ENCODE measurements around the gene SLC24A1. TPM values are rescaled to one million over a fixed set of nuclear protein-coding genes. Genes with fewer than 3 reads are reported as not detected.

SLC24A1 gene
- total RNA-seq, 1 experiment from 2014 or later = 4.9 TPM

- intact Hi-C loops (cut with micrococcal nuclease; ENCODE audit: unreplicated experiment) = no loop called here
- H3K27ac ChIP-seq (ENCODE audit: low read depth, low read length, poor library complexity, severe bottlenecking) = no peak overlapping the region
- DNase-seq (ENCODE audit: low spot score) = no peak
- no peaks in the 10 kb centered on the region for H3K4me1 ChIP-seq (ENCODE audit: insufficient read depth, low read length, poor library complexity, severe bottlenecking)
- no peaks in the 10 kb centered on the region for H3K27me3 ChIP-seq (replicated peaks; ENCODE audit: insufficient read depth, low read depth, low read length, poor library complexity)
- peaks cover under 1% of the 10 kb centered on the region for H3K36me3 ChIP-seq (ENCODE audit: insufficient read depth, low read length, poor library complexity, severe bottlenecking)
- no TSS peak for BruUV-seq (replicated peaks)
- no peaks in the 10 kb centered on the region for H3K9me3 ChIP-seq (ENCODE audit: low read depth, low read length, poor library complexity, severe bottlenecking)
- no peak for TF ChIP-seq EZH2 (IDR thresholded peaks at IDR 0.05; ENCODE audit: borderline replicate concordance, low read depth, low read length, poor library complexity, severe bottlenecking)
- TF ChIP-seq CTCF (conservative IDR thresholded peaks at IDR 0.05; ENCODE audit: low read depth, low read length) = no peak
- ChIA-PET POLR2A (ENCODE audit: low non-redundant PET) (no interaction called here), CTCF (no interaction called here)
- no peak overlapping the region for H3K4me3 ChIP-seq (ENCODE audit: low read depth, low read length, poor library complexity, severe bottlenecking)
Measured at GRCh38 chr15:65695081-65695480, 73.3 kb downstream of the SLC24A1 start.

Other genes with a start within 250 kb of the SLC24A1 start
- gene IGDCC3, start 243.9 kb upstream of the SLC24A1 start, total RNA-seq (2021) = 0.28 and 0.32 TPM in 2 replicates
- 1.1 and 3.5 TPM in 2 replicates for gene IGDCC4, start 199.0 kb upstream of the SLC24A1 start, total RNA-seq (2021)
- gene DPP8, start 104.2 kb upstream of the SLC24A1 start, total RNA-seq (2021) = 29.6 and 35.9 TPM in 2 replicates
- 142 and 157 TPM in 2 replicates for gene HACD3, start 91.5 kb upstream of the SLC24A1 start, total RNA-seq (2021)
- gene INTS14, start 10.8 kb upstream of the SLC24A1 start, total RNA-seq (2021) = 38.0 and 39.9 TPM in 2 replicates
- gene DENND4A, start 170.4 kb downstream of the SLC24A1 start, total RNA-seq (2021) = 13.2 TPM in 2 replicates
- gene RAB11A, start 247.6 kb downstream of the SLC24A1 start, total RNA-seq (2021) = 220 and 227 TPM in 2 replicates

All from A673 (cell line).